GM12874 (cell line): ENCODE measurements around the gene POMGNT2.

Experiments used
- TF ChIP-seq, protein P1 (sequence below): IDR thresholded peaks from 2 replicates; pipeline ENCODE4 v1.5.1; 2011; ENCODE audit warnings: low read depth, mild to moderate bottlenecking, control low read depth, low read length, moderate library complexity; ENCODE audit not compliant: insufficient read depth

POMGNT2 gene

DNA sequence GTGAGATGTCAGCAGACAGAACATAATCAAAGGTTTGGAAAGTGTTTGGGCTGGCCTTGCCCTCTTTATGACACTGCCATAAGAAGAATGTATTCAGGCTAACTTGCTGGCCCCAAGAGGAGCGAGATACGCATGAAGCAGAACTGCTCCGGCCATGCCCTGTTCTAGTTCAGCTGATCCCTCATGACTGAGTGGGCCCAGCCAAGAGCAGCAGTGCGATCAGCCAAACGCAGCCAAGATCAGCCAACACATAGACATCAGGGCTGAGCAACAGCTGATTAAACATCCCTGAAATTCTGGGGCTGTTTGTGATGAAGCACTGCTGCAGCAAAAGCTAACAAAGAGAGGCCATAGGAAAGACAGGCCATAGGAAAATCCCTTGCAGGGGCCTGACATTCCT, 24.1 kb downstream of the POMGNT2 start:
- TF ChIP-seq, protein P1, sequence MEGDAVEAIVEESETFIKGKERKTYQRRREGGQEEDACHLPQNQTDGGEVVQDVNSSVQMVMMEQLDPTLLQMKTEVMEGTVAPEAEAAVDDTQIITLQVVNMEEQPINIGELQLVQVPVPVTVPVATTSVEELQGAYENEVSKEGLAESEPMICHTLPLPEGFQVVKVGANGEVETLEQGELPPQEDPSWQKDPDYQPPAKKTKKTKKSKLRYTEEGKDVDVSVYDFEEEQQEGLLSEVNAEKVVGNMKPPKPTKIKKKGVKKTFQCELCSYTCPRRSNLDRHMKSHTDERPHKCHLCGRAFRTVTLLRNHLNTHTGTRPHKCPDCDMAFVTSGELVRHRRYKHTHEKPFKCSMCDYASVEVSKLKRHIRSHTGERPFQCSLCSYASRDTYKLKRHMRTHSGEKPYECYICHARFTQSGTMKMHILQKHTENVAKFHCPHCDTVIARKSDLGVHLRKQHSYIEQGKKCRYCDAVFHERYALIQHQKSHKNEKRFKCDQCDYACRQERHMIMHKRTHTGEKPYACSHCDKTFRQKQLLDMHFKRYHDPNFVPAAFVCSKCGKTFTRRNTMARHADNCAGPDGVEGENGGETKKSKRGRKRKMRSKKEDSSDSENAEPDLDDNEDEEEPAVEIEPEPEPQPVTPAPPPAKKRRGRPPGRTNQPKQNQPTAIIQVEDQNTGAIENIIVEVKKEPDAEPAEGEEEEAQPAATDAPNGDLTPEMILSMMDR: no peak

DNA sequence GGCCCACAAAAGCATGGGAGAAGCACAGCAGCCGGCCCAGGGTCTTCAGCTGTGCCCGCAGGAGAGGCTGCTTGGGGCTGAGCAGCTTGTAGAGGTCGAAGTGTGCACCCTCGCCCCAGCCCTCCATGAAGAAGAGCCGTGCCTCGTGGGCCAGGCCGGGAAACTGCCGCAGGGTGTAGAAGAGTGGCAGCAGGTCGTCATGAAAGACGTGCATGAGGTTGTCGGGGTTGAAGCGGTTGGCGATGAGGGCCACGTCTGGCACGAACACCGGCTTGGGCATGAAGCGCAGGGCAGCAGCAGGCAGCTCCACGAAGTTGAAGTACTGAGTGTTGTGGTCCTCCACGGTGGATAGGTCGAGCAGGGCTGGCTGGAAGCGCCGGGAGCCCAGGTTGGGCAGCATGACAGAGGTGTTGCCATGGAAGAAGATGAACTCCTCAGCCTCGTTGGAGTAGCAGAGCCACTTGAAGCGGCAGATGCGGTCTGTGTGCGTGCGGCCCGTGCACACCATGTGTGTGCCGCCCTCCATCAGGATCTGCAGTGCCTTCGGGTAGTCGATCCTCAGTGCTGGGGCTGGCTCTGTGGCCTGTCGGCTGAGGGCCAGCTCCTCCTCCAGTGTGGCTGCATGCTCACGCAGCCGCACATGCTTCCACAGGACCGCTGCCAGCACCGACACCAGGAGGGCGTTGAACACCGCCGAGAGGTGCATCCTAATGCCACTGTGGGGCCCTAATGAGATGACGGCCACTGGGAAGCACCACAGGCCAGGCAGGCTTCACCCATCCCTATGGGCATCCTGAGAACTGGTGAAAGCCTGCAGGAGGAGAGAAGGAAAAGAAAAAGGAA, 24.9 kb downstream of the POMGNT2 start:
- TF ChIP-seq, protein P1: no peak

DNA sequence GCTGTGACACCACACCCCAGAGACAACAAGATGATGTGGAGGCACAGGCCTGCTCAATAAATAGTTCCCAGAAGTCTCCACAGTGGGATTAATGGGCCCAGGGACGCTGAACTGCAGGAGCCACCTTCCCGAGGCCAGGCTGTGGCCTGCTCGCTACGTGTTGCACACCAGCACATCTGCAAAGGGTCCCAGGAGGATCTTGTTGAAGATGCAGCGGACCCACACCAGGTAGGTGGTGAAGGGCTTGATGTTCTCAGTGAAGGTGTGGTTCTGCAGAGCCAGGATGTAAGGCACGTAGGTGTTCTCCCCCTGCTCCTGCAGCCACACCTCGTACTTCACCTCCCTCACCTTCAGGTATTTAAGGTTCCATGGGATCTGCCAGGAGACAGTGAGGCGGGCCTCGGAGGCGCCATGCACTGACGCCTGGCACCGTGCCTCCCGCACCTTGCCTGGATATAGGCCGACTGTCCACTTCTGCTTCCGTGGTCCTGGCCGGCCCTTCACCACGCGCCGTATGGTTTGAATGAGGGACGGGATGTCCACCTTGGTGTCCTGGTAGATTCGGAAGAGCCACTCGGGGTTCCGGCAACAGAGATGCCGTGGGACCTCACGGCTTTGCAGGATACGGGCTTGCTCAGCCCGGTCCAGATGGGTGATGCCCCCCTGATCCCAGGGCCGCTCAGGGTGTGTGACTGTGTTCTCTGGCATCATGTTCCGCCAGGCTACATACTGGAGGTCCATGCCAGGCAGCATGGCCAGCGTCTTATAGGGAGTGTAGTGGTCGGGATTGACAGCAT, 26.1 kb downstream of the POMGNT2 start:
- TF ChIP-seq, protein P1: no peak

DNA sequence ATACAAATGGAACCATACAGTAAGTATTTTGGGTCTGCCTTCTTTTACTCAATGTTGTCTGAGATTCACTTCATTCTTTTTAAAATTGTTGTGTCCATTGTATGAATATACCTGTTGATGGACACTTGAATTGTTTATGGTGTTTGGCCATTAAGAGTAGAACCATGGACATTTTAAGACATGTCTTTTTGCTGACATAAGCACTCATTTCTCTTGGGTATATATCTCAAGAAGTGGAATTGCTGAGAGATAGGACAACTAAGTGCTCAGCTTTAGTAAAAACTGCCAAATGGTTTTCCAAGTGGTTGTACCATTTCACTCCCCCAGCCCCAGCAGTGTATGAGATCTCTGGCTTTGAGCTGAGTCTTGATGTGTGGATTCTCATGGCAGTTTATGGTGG, 28.2 kb downstream of the POMGNT2 start:
- TF ChIP-seq, protein P1: no peak

DNA sequence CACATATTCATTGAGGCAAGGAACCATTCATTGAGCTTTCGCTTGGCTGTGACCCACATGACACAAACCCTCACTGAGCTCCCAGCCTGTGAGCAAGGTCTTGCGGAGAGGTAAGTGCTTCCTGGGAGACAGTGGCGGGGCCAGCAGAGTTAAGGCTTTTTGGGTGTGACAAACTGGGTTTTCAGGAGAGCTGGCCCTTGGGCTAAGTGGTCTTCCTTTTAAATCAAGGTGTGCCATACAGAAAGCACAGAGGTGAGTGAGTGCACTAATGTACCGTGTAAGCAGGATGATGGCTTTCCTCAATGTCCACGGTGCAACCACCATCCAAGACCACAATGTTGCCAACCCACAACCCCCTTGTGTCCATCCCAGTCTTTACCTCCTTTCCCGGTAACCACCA, 28.6 kb downstream of the POMGNT2 start:
- TF ChIP-seq, protein P1: no peak

DNA sequence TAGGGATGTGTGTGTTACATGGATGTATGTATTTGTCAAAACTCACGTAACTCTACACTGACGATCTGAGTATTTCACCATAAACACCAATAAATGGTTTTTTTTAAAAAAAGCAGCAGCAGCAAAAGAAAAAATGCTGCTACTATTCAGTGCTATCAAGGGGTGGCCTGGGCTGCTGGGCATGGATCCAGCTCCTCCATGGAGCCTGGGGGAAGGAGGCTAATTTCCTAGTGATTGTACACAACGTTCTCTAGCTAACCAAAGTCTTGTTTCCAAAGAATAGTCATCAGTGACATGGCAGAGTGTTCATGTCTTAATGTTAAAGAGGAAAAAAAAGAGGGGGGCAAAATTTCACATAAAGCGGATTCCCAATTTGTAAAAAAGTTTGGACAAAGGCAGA, 29.0 kb downstream of the POMGNT2 start:
- TF ChIP-seq, protein P1: no peak

DNA sequence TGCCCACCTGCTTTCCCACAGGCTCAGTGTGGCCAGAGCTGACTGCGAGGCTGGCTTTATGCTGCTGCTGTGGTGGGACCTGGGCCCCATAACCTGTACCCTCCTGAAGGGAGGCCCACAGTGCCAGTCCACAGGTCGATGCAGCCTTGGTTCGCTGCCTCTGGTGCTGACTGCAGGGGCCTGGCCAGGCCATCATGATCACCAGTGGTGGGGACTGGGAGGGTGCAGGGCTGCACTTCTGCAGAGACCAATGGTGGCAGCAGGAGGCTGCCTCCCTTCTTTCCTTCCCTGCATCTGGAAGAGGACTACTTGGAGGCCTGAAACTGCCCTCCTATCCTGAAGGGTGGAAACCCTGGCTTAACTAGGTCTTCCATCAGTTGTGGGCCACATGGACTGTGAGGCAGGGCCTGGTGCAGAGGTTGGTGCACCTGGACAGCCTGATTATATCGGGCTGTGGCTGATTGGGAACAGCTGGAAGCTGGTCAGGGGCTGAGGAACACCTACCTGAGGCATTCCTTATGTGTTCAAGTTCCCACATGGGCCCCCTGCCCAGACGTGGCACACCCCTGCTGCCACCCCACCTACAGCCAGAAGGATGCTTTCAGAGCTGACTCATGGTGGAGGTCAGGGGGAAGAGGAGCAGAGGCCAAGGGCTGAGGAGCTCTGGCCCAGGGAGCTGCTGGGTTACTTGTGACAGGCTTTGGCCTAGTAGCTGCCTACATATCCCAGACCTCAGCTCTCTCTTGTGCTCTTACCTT, 29.8 kb downstream of the POMGNT2 start:
- TF ChIP-seq, protein P1: no peak
